Right kidney (tissue), 1 donor: ENCODE data around the gene CEP126.

ENCODE experiments used
- DNase-seq: peaks from one replicate; pipeline ENCODE4 v3.0.0-alpha.2; 2016

CEP126 gene

DNA sequence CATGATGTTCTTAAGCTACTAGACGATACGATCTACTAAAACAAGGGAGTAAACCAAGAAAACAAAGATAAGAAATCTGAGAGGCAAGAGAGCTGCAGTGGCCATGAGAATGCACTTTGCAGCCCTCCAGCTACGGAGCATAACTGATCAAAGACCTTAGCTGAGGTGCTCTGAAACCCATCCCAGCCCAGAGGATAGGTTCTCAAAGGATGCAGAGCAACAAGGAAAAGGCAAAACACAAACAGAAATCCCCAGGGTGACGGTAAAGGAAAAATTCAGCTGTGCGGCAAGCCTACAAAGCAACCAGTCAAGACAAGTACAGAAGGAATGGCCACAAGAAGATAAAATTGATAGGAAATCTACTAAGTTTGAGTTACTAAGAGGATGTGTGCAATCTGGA, 99.9 kb downstream of the CEP126 start:
- no peak for DNase-seq

DNA sequence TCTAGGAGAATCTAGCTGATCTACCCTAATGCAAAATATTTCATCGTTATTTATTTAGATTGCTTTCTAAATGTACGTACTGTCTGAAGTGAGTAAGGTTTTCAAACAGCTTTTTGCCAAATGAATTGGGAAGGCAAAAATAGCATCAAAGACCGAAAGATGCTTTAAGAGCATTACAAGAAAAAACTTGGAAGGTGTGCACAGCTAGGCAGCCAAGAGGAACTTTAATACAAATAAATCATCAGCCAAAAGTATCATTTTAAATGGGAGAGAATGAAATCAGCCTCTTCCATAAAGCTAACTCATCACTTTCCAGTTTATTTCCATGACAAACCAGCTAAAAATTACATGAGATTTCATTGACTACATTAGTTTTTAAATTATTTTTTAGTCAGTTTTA, 102.2 kb downstream of the CEP126 start:
- no peak for DNase-seq

DNA sequence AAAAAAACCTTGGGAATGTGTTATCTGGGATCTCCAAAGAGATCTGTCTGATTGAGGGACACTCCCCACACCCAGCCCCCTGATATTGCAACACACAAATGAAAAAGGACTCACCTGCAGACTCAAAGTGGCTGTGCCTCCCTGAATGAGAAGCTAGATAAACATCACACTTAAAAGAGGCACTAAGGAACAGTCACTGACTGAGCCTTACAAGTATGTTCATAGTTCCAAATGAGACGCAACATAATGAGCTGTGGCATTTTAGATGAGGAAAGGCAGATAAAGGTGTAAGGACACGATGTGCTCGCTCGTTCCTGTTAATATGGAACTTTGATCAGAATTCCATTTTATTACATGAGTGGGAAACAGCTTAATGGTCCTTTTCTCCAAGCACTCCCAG, 111.4 kb downstream of the CEP126 start:
- DNase-seq = no peak

DNA sequence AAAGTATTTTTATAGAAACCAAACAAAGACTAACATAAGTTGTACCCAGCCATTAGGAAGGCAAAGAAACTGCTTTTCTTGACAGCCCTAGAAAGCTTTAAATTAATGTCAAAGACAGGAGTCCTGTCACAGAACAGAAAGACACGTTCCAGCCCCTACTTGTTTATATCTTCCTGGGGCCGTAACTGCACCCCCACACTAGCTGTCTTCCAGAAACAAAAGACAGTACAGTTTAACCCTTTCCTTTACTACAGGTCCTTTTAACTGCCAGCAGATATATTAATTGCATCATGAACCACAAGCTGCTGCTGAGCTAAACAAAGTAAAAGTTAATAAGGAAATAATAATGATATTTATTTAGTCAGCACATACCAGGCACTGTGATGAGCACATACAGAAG, 112.1 kb downstream of the CEP126 start:
- no peak for DNase-seq

DNA sequence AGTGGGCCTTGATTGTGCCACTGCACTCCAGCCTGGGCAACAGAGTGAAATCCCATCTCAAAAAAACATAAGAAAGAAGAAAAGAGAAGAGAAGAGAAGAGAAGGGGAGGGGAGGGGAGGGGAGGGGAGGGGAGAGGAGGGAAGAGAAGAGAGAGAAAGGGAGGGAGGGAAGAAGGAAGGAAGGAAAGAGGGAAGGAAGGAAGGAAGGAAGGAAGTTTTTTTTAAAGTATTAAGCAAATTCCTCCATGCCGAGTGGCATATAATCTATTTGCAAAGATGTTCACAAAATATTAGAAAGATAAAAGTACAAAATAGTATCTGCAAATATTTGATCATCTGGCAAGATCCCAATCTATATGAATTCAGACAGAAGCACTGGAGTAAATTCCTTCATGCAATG, 121.9 kb downstream of the CEP126 start:
- no peak for DNase-seq

DNA sequence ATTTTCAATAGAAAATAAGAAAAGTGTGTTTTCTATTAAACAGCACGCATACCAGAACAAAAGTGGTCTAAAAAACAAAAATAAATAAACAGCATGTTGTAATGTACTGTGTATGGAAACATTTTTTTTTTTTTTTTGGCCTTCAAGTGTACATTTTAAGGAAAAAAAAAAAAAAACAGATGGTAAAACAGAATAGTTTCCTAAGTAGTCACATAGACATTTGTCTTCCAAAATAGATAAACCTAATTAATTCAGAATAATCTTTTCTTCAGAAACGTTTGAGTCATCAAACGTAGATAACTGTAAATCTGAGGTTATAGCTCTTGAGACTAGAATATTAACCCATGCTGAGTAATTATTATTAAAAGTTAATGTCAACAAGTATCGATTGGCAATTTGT, 132.0 kb downstream of the CEP126 start:
- no peak for DNase-seq

DNA sequence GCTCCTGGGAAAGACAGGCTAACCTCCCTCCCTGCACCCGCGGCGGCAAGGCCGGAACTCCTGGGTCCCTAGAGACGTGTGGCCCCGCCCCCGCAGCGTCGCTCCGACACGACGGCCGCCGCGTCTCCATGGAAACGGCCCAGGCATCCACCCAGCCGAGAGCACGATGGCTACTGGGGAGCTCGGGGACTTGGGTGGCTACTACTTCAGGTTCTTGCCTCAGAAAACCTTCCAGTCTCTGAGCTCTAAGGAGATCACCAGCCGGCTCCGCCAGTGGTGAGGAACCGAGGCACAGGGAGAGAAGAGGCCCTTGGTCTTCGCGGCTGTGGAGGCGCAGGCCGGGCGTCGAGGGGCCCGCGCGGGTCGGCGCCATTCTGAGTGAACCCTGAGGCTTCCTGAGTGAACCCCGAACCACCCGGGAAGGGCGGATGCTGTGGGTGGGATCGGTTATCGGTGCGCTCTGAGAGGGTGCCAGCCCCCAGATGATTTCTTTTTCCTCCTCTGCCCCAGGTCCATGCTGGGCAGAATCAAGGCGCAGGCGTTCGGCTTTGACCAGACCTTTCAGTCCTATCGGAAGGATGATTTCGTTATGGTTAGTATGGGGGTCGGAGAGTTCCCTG, 132.6 kb downstream of the CEP126 start, which contains the start of gene CFAP300:
TSS of gene CFAP300 (plus strand) at position 133 of the 620 bp plus-strand sequence. CDS start at position 167, 34 bp downstream.
- DNase-seq = peak; percentile 88
